PFSK-1 (cell line): ENCODE measurements around the gene FCMR.

Experiments used
- FOXP2 ChIP-seq: optimal IDR thresholded peaks from 2 replicates; pipeline ENCODE3; 2011; ENCODE audit warnings: borderline replicate concordance, control low read depth, inconsistent platforms; ENCODE audit not compliant: insufficient read depth; ENCODE audit errors: extremely low read length, extremely low read depth
- POLR2AphosphoS5 ChIP-seq: IDR thresholded peaks from 2 replicates; pipeline ENCODE4 v1.6.1; 2012; ENCODE audit warnings: low read depth, mild to moderate bottlenecking, control low read depth, low read length, moderate library complexity
- REST ChIP-seq, 2 experiments: IDR thresholded peaks; 2 replicates each; pipeline versions ENCODE4 v1.6.1 to v1.8.0; 2011 to 2012; ENCODE audit warnings: low read depth in 2 of 2, low read length in 2 of 2, control low read depth in 1 of 2, inconsistent platforms in 1 of 2, mild to moderate bottlenecking in 1 of 2, moderate library complexity in 1 of 2; ENCODE audit not compliant: insufficient read depth in 1 of 2
- SIN3A ChIP-seq: IDR thresholded peaks from 2 replicates; pipeline ENCODE4 v1.6.1; 2012; ENCODE audit warnings: mild to moderate bottlenecking, low read length, moderate library complexity, borderline replicate concordance; ENCODE audit not compliant: insufficient read depth
- TAF1 ChIP-seq: IDR thresholded peaks from 2 replicates; pipeline ENCODE4 v1.6.1; 2012; ENCODE audit warnings: low read length, control low read depth, borderline replicate concordance; ENCODE audit not compliant: insufficient read depth

The FCMR gene

GRCh38 chr1:206873603-206874188 is 48.0 kb downstream of the FCMR start:
- TF ChIP-seq SIN3A: no peak
- TF ChIP-seq REST (IDR thresholded peaks at IDR 0.05; ENCODE audit: insufficient read depth in 1 of 2, low read depth in 2 of 2, low read length in 2 of 2): no peak
- no peak for TF ChIP-seq FOXP2
- no peak for TF ChIP-seq TAF1
- TF ChIP-seq POLR2AphosphoS5: no peak

- TF ChIP-seq SIN3A (no peak), REST (IDR thresholded peaks at IDR 0.05; ENCODE audit: insufficient read depth in 1 of 2, low read depth in 2 of 2, low read length in 2 of 2) (0 out of 4 replicates have a peak, but pooled peaks of 1 of the 2 experiments have one; percentile 59), POLR2AphosphoS5 (peak; percentile 58; the same call in 1 of the 2 replicates)
Observed at GRCh38 chr1:206872139-206872538, 49.6 kb downstream of the FCMR start.

- TF ChIP-seq FOXP2: no peak
- TF ChIP-seq SIN3A: no peak
- TF ChIP-seq REST (IDR thresholded peaks at IDR 0.05; ENCODE audit: insufficient read depth in 1 of 2, low read depth in 2 of 2, low read length in 2 of 2): no peak
- TF ChIP-seq TAF1: no peak
- no peak for TF ChIP-seq POLR2AphosphoS5
Observed at GRCh38 chr1:206868264-206868663, 53.5 kb downstream of the FCMR start.

- TF ChIP-seq FOXP2 (no peak), REST (IDR thresholded peaks at IDR 0.05; ENCODE audit: insufficient read depth in 1 of 2, low read depth in 2 of 2, low read length in 2 of 2) (no peak), SIN3A (no peak), POLR2AphosphoS5 (no peak), TAF1 (no peak)
Observed at GRCh38 chr1:206867716-206868115, 54.0 kb downstream of the FCMR start.

GRCh38 chr1:206867239-206867638 is 54.5 kb downstream of the FCMR start:
- no peak for TF ChIP-seq POLR2AphosphoS5
- TF ChIP-seq TAF1: no peak
- TF ChIP-seq REST (IDR thresholded peaks at IDR 0.05; ENCODE audit: insufficient read depth in 1 of 2, low read depth in 2 of 2, low read length in 2 of 2): no peak
- TF ChIP-seq SIN3A: no peak
